Measurements from ENCODE around the gene HHAT. TPM values are rescaled to one million over a fixed set of nuclear protein-coding genes. Genes with fewer than 3 reads are reported as not detected.

HHAT gene
- polyA plus RNA-seq, 1 donor from 2014 or later, result 5.3 TPM

GRCh38 chr1:210310562-210311153, 18.0 kb upstream of the HHAT start:
- Histone ChIP-seq H3F3A (ENCODE audit: insufficient read depth, low read length, poor library complexity, severe bottlenecking) (no peaks in the 10 kb centered on the region), H3K4me2 (ENCODE audit: low read length) (no peak overlapping the region), H4K20me1 (ENCODE audit: insufficient read depth) (no peaks in the 10 kb centered on the region), H3K9me2 (ENCODE audit: insufficient read depth, low read length) (no peaks in the 10 kb centered on the region), H3K9ac (ENCODE audit: low read length) (no peak overlapping the region), H3K27me3 (ENCODE audit: insufficient read depth, low read depth, low read length) (no peaks in the 10 kb centered on the region), H3K79me2 (replicated peaks; ENCODE audit: insufficient read depth, low read length) (no peaks in the 10 kb centered on the region), H3K9me3 (ENCODE audit: low read length) (no peaks in the 10 kb centered on the region), H3K27ac (ENCODE audit: low read length) (no peak overlapping the region), H3K36me3 (ENCODE audit: insufficient read depth, low read length) (no peaks in the 10 kb centered on the region), H3K4me3 (ENCODE audit: low read length) (peak overlapping the region; percentile 54), H2AFZ (ENCODE audit: low read depth, low read length) (no peak overlapping the region)
- TF ChIP-seq TAF1 (IDR thresholded peaks at IDR 0.05; ENCODE audit: low read depth), result no peak
- no peak for TF ChIP-seq EP300 (conservative IDR thresholded peaks at IDR 0.05; ENCODE audit: poor library complexity, severe bottlenecking)

GRCh38 chr1:210311726-210312493, 16.8 kb upstream of the HHAT start:
- H3K9ac ChIP-seq (ENCODE audit: low read length), result no peak overlapping the region

More at GRCh38 chr1:210311726-210312493, 16.8 kb upstream of the HHAT start:
- Histone ChIP-seq H3F3A (ENCODE audit: insufficient read depth, low read length, poor library complexity, severe bottlenecking) (no peaks in the 10 kb centered on the region), H3K27ac (ENCODE audit: low read length) (no peak overlapping the region), H3K9me3 (ENCODE audit: low read length) (no peaks in the 10 kb centered on the region), H3K4me3 (ENCODE audit: low read length) (peak overlapping the region; percentile 54), H3K27me3 (ENCODE audit: insufficient read depth, low read depth, low read length) (no peaks in the 10 kb centered on the region), H4K20me1 (ENCODE audit: insufficient read depth) (no peaks in the 10 kb centered on the region), H3K36me3 (ENCODE audit: insufficient read depth, low read length) (no peaks in the 10 kb centered on the region), H2AFZ (ENCODE audit: low read depth, low read length) (no peak overlapping the region), H3K79me2 (replicated peaks; ENCODE audit: insufficient read depth, low read length) (no peaks in the 10 kb centered on the region), H3K4me2 (ENCODE audit: low read length) (no peak overlapping the region), H3K9me2 (ENCODE audit: insufficient read depth, low read length) (no peaks in the 10 kb centered on the region)
- TF ChIP-seq REST (IDR thresholded peaks at IDR 0.05; ENCODE audit: borderline replicate concordance) (no peak), EZH2 (IDR thresholded peaks at IDR 0.05; ENCODE audit: borderline replicate concordance, insufficient read depth, low read length, poor library complexity, severe bottlenecking) (no peak), MXI1 (conservative IDR thresholded peaks at IDR 0.05; ENCODE audit: poor library complexity, severe bottlenecking) (no peak), SMC3 (conservative IDR thresholded peaks at IDR 0.05; ENCODE audit: poor library complexity) (no peak), TAF1 (IDR thresholded peaks at IDR 0.05; ENCODE audit: low read depth) (no peak)
